Right renal cortex interstitium (tissue), 3 donors: ENCODE data around the gene GPRC5B. TPM values are rescaled to one million over a fixed set of nuclear protein-coding genes. Genes with fewer than 3 reads are reported as not detected.

Experiments used
- DNase-seq, 3 donors: peaks; one replicate each; pipeline ENCODE4 v3.0.0-alpha.2; 2013; ENCODE audit warnings: low read depth in 3 of 3, low spot score in 2 of 3
- polyA plus RNA-seq, 3 donors: library from polyadenylated mRNA; unstranded; fragments of 120-200 nt; gene quantifications; one replicate each; pipeline ENCODE4 v1.2.1, GENCODE V29; 2013; ENCODE audit not compliant: insufficient read length in 3 of 3

Gene GPRC5B
- polyA plus RNA-seq, 3 donors, result 115 to 131 (median 131) TPM

- no peak for DNase-seq
Measured at GRCh38 chr16:19850131-19850817, 34.4 kb downstream of the GPRC5B start.

- DNase-seq, result no peak
Measured at GRCh38 chr16:19848756-19849155, 35.9 kb downstream of the GPRC5B start.

GRCh38 chr16:19846436-19846835 is 38.2 kb downstream of the GPRC5B start:
- no peak for DNase-seq

GRCh38 chr16:19844945-19845641 is 39.6 kb downstream of the GPRC5B start:
- DNase-seq, result no peak

DNA sequence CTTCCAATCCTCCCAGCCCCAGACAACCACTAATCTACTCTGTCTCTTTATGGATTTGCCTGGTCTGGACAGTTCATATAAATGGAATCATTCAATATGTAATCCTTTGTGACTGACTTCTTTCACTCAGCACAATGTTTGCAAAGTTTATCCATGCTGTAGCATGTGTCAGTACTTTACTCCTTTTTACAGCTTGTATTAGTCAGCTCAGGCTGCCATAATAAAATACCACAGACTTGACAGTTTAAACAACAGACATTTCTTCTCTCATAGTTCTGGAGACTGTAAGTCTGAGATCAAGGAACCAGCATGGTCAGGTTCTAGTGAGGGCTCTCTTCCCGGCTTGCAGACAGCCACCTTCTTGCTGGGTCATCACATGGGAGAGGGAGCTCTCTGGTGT is 41.3 kb downstream of the GPRC5B start:
- DNase-seq, result no peak

DNA sequence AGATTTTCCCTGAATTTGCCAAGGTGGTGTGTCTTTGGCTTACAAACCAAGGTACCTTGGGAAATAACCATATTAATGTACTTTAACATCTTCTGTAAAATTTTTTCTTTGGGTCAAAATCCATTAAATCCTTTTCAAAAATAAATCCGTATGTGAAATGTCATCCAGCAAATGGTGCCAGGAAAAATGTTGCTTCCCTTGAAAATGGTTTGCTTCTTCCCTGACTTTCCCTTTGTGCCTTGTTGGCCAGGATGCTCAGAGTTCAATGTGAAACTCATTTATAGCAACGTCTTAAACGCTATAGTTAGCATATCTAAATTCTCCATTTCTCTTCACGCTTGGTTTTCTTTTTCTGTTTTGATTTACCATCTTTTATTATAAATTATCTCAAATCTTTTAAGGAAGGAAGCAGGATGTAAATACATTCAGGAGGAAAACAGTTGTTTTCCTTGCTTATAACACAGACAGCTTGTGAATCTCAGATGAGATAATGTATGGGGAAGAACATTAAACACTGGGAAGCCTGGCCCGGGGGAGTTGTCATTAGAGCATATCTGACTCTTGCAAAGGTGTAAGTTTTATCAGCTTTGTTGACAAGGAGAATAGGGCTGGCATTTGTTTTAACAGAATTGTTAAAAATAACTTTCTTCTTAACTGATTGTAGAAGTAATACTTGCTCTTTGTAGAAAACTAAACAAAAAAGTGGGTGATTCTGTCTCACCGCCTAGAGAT is 42.1 kb downstream of the GPRC5B start:
- DNase-seq, result no peak

DNA sequence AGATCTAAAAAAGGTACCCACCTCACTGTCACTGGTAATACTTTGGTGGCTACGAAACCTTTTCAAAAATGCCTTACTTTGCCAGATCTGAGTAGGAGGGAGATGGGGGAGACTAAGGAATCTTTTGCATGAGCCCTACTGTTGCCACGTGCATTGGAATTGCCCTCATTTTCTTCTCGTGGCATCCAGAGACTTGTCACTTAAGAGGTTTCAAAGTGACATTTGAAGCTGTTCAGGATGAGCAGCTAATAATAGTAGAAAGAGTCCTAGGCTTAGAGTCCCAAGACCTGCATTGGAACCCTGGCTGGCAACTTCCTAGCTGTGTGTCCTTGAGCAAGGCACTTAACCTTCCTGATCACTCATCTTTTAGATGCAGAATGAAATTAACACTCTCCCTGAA is 43.5 kb downstream of the GPRC5B start:
- no peak for DNase-seq

GRCh38 chr16:19840524-19841110 is 44.0 kb downstream of the GPRC5B start:
- no peak for DNase-seq

GRCh38 chr16:19837984-19838707 is 46.5 kb downstream of the GPRC5B start:
- DNase-seq, result no peak

- no peak for DNase-seq
Measured at GRCh38 chr16:19837331-19837980, 47.2 kb downstream of the GPRC5B start.

GRCh38 chr16:19835968-19836421 is 48.7 kb downstream of the GPRC5B start:
- no peak for DNase-seq

DNA sequence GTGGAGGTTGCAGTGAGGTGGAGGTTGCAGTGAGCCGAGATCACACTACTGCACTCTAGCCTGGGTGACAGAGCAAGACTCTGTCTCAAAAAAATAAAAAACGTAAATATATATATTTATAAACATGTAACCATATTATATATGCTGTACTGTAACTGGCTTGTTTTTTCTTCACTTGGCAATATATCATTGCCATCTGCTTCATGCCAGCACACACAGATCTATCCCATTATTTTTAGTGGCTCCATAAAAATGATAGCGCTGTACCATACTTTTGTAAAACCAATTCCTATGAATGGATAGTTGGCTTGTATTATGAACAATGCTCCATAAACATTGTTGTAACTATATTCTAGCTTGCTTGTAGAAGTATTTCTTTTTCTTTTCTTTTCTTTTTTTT is 49.5 kb downstream of the GPRC5B start:
- no peak for DNase-seq

DNA sequence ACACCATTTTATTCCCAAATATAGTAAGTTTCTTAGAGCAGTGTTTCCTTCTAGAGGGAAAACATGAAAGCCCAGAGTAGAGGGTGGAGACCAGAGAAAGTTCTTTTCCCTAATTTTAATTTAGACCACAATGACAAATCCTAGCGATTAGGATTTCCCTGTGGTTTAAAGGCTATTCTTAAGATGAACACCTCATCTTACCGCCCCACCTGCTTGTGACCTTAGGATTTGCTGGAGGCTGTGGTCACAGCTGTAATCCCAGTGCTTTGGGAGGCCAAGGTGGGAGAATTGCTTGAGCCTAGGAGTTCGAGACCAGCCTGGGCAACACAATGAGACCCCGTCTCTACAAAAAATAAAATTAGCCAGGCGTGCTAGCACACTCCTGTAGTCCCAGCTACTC is 51.1 kb downstream of the GPRC5B start:
- no peak for DNase-seq

GRCh38 chr16:19833176-19833575 is 51.5 kb downstream of the GPRC5B start:
- no peak for DNase-seq

- peak in 1 of 3 donors; percentile 33 for DNase-seq
Measured at GRCh38 chr16:19831678-19832077, 53.0 kb downstream of the GPRC5B start.

DNA sequence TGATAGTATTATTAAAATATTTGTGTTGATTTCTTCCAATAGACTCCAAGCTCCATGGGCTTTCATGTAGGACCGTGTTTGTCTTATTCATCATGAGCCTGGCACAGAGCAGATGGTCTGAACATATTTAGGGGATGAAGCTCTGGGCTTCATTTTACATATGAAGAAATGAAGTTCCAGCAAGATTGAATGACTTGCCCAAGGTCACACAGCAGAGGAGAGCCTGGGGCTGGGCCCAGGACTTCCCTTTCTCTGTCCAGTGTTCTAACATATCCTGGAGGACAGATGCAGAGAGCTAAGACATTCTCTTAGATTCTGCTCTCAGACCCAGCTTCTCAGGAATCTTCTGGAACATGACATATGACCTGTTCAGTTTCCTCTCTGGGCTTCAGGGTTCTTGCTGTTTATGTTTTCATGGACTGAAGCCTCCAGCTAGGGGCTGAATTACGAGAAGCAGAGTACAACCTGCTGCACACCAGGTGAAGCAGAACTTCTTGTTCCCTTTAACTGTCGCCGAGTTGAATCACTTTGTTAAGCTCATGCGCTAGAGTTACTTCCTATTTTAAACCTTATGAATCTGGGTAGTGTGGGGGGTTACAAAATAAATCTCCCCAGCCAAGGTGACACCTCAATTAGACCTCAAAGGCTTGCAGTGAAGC is 53.6 kb downstream of the GPRC5B start:
- DNase-seq, result peak in 1 of 3 donors; percentile 33

- no peak for DNase-seq
Measured at GRCh38 chr16:19829844-19830692, 54.6 kb downstream of the GPRC5B start.

DNA sequence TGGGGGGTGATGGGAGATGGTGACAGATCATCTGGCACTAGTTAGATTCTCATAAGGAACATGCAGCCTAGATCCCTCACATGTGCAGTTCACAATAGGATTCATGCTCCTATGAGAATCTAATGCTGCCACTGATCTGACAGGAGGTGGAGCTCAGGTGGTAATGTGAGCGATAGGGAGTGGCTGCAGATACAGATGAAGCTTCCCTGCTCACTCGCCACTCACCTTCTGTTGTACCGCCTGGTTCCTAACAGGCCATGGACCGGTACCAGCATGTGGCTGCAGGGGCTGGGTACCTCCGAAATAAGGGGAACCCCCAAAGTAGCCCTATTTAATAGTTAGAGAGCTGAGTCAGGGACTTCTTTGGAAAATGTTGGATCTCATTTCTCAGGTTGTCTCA is 60.4 kb downstream of the GPRC5B start:
- no peak for DNase-seq

DNA sequence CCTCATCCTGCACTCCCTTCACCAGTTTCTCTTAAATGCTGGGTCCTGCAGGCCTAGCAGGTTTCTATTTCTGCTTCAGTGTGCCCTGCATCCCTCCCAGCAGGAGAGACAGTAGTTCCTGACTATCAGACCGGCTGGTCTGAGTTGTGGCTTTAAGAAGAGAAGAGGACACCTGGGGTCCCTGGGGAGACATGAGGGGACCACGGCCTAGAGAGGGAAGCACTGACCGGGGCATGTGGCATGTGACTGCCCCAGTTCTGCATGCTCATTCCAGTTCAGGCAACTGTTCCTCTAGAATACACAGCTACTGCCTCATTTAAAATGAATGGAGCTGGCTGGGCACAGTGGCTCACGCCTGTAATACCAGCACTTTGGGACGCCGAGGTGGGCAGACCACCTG is 61.3 kb downstream of the GPRC5B start:
- no peak for DNase-seq
